CD4-positive, alpha-beta memory T cell (primary cell): ENCODE data around the gene PLCH2. TPM values are rescaled to one million over a fixed set of nuclear protein-coding genes. Genes with fewer than 3 reads are reported as not detected.

ENCODE experiments used
- CTCF ChIA-PET: fragments of 350-600 bp; sonication (Branson Sonifier 250); formaldehyde crosslinking; loops from one replicate; lab custom pipeline; 2021; ENCODE audit warnings: inconsistent platforms; ENCODE audit not compliant: partially characterized antibody; lab: Charles Lee
- POLR2A ChIA-PET: fragments of 350-600 bp; sonication (Branson Sonifier 250); formaldehyde crosslinking; loops from one replicate; lab custom pipeline; 2021; ENCODE audit not compliant: partially characterized antibody; lab: Charles Lee
- DNase-seq, 5 donors: peaks; one replicate each; pipeline versions ENCODE4 v3.0.0 to v3.0.0-alpha.2; 2020 to 2022; ENCODE audit warnings: mixed read lengths in 1 of 5
- H3K27ac ChIP-seq: one replicate; pipeline ENCODE4 v1.7.0; 2013; ENCODE audit warnings: low read depth, low read length
- H3K27me3 ChIP-seq: 2 replicates; pipeline ENCODE4 v1.7.0; 2013; ENCODE audit warnings: mild to moderate bottlenecking, low read length, moderate library complexity; ENCODE audit not compliant: insufficient read depth
- H3K36me3 ChIP-seq: 2 replicates; pipeline ENCODE4 v1.7.0; 2013; ENCODE audit warnings: mild to moderate bottlenecking, low read length, moderate library complexity; ENCODE audit not compliant: insufficient read depth
- H3K4me1 ChIP-seq: 2 replicates; pipeline ENCODE4 v1.7.0; 2013; ENCODE audit warnings: mild to moderate bottlenecking, low read length, moderate library complexity; ENCODE audit not compliant: insufficient read depth
- H3K4me3 ChIP-seq, 2 donors: one replicate each; pipeline ENCODE4 v1.7.0; 2013; ENCODE audit warnings: low read length in 2 of 2, mild to moderate bottlenecking in 1 of 2
- H3K9me3 ChIP-seq, 2 donors: one replicate each; pipeline ENCODE4 v1.7.0; 2013; ENCODE audit warnings: low read length in 2 of 2, control low read depth in 1 of 2; ENCODE audit not compliant: control insufficient read depth in 1 of 2
- H3K27ac Mint-ChIP-seq, 7 donors: one replicate each; pipeline ENCODE4 v1.8.0; 2020 to 2021; ENCODE audit warnings: mixed read lengths in 7 of 7, mild to moderate bottlenecking in 6 of 7, inconsistent platforms in 3 of 7, moderate library complexity in 3 of 7
- H3K27me3 Mint-ChIP-seq, 2 donors: one replicate each; pipeline ENCODE4 v1.8.0; 2020 to 2021; ENCODE audit warnings: mixed read lengths in 2 of 2
- H3K36me3 Mint-ChIP-seq, 2 donors: one replicate each; pipeline ENCODE4 v1.8.0; 2020 to 2021; ENCODE audit warnings: mixed read lengths in 2 of 2, inconsistent platforms in 1 of 2, mild to moderate bottlenecking in 1 of 2
- H3K4me1 Mint-ChIP-seq, 4 donors: one replicate each; pipeline ENCODE4 v1.8.0; 2020 to 2021; ENCODE audit warnings: mixed read lengths in 4 of 4, mild to moderate bottlenecking in 1 of 4
- H3K4me3 Mint-ChIP-seq, 8 donors: one replicate each; pipeline ENCODE4 v1.8.0; 2020 to 2021; ENCODE audit warnings: mixed read lengths in 8 of 8, mild to moderate bottlenecking in 7 of 8, moderate library complexity in 6 of 8, inconsistent platforms in 3 of 8
- H3K9me3 Mint-ChIP-seq, 8 donors: one replicate each; pipeline ENCODE4 v1.8.0; 2020 to 2021; ENCODE audit warnings: mixed read lengths in 8 of 8, mild to moderate bottlenecking in 5 of 8, inconsistent platforms in 3 of 8, moderate library complexity in 1 of 8
- intact Hi-C: fragments of 100-400 bp; cut with micrococcal nuclease; formaldehyde crosslinking; loops from one replicate; pipeline ENCODE4 v1.15.1; 2023
- polyA plus RNA-seq, 2 donors: library from polyadenylated mRNA; unstranded; fragments of 300-500 nt; fragmentation: Illumina TruSeq; gene quantifications; one replicate each; pipeline ENCODE4 v1.2.3, GENCODE V29; 2021
- total RNA-seq, 2 experiments: library from RNA; stranded (reverse); gene quantifications; one replicate each; pipeline ENCODE4 v1.2.3, GENCODE V29; 2021

The PLCH2 gene
- total and polyA plus RNA-seq, 4 experiments from 2014 or later: 2.0 to 31.6 (median 26.6) TPM; not detected in 1

GRCh38 chr1:2528966-2529783 lies 53.1 kb downstream of the PLCH2 start:
- CTCF ChIA-PET: interaction anchor here (1.5 kb wide), 1 partner anchor 19 kb away, joined by 5 read pairs; no protein-coding TSS in a partner anchor
- H3K27ac Mint-ChIP-seq: peak overlapping the region in 5 of 7 donors; percentile 23 to 81 (median 36)
- peaks cover 44% of the 10 kb centered on the region for H3K4me1 ChIP-seq

GRCh38 chr1:2529784-2530512 lies 53.9 kb downstream of the PLCH2 start, which contains the start of gene HES5:
Gene HES5 (minus strand): TSS chr1:2530263. CDS start chr1:2530164, 99 bp downstream.
- ChIA-PET CTCF (interaction anchor here (1.4 to 1.5 kb wide), 2 partner anchors 17 to 18 kb away, joined by 5 read pairs; no protein-coding TSS in a partner anchor), POLR2A (interaction anchor here (0.5 to 13.2 kb wide), 7 partner anchors 10 to 117 kb away, joined by 3 to 367 read pairs (median 4); partner anchors contain the start of gene TNFRSF14)
- Histone ChIP-seq H3K4me3 (no peak within 1 kb of the TSS), H3K4me1 (peaks cover 36% of the 10 kb centered on the region), H3K27me3 (peaks cover 17% of the 10 kb centered on the region), H3K36me3 (no peaks in the 10 kb centered on the region), H3K27ac (no peak within 1 kb of the TSS), H3K9me3 (no peaks in the 10 kb centered on the region)
- peaks cover 0 to 2% of the 10 kb centered on the region in 2 donors for H3K36me3 Mint-ChIP-seq
- intact Hi-C loops: loop anchor here (5.0 kb wide), 1 partner anchor 333 kb away; no protein-coding TSS in a partner anchor
- H3K27ac Mint-ChIP-seq: peak within 1 kb of the TSS in 4 of 7 donors; percentile 29 to 81 (median 52)
- H3K4me3 Mint-ChIP-seq: peak within 1 kb of the TSS; percentile 61 to 83 (median 76)
- no peaks in the 10 kb centered on the region for H3K9me3 Mint-ChIP-seq
- DNase-seq: peak in 2 of 5 donors; percentile 27 to 28
- peaks cover 6 to 34% (median 20%) of the 10 kb centered on the region in 4 donors for H3K4me1 Mint-ChIP-seq
- H3K27me3 Mint-ChIP-seq: peaks cover 11 to 18% of the 10 kb centered on the region in 2 donors

More at GRCh38 chr1:2528966-2529783, 53.1 kb downstream of the PLCH2 start:
- Mint-ChIP-seq H3K4me1 (peaks cover 12 to 42% (median 28%) of the 10 kb centered on the region in 4 donors), H3K36me3 (peaks cover 0 to 6% of the 10 kb centered on the region in 2 donors), H3K4me3 (peak overlapping the region; percentile 61 to 83 (median 76)), H3K9me3 (no peaks in the 10 kb centered on the region), H3K27me3 (peaks cover 10 to 18% of the 10 kb centered on the region in 2 donors)
- no peaks in the 10 kb centered on the region for H3K36me3 ChIP-seq
- H3K27me3 ChIP-seq: peaks cover 17% of the 10 kb centered on the region
- H3K27ac ChIP-seq: no peak overlapping the region
- intact Hi-C loops: loop anchor here (5.0 kb wide), 1 partner anchor 332 kb away; no protein-coding TSS in a partner anchor
- peak in 3 of 5 donors; percentile 30 to 67 (median 30) for DNase-seq
- no peak overlapping the region for H3K4me3 ChIP-seq
- POLR2A ChIA-PET: interaction anchor here (1.1 to 13.2 kb wide), 6 partner anchors 10 to 116 kb away, joined by 3 to 367 read pairs (median 5); partner anchors contain the start of gene TNFRSF14
- no peaks in the 10 kb centered on the region for H3K9me3 ChIP-seq

- intact Hi-C loops: no loop called here
- Histone ChIP-seq H3K36me3 (no peaks in the 10 kb centered on the region), H3K27me3 (peaks cover 17% of the 10 kb centered on the region), H3K9me3 (no peaks in the 10 kb centered on the region), H3K4me3 (no peak overlapping the region), H3K4me1 (peaks cover 28% of the 10 kb centered on the region), H3K27ac (no peak overlapping the region)
- H3K9me3 Mint-ChIP-seq: no peaks in the 10 kb centered on the region
- peaks cover 13 to 20% of the 10 kb centered on the region in 2 donors for H3K27me3 Mint-ChIP-seq
- peaks cover 3 to 29% (median 15%) of the 10 kb centered on the region in 4 donors for H3K4me1 Mint-ChIP-seq
- ChIA-PET POLR2A (interaction anchor here (0.8 to 13.2 kb wide), 2 partner anchors 14 to 54 kb away, joined by 4 to 367 read pairs; no protein-coding TSS in a partner anchor), CTCF (interaction anchor here (1.4 kb wide), 1 partner anchor 16 kb away, joined by 5 read pairs; no protein-coding TSS in a partner anchor)
- H3K27ac Mint-ChIP-seq: peak overlapping the region in 1 of 7 donors; percentile 76
- DNase-seq: no peak
- H3K36me3 Mint-ChIP-seq: peaks cover 0 to 2% of the 10 kb centered on the region in 2 donors
- H3K4me3 Mint-ChIP-seq: peak overlapping the region in 7 of 8 donors; percentile 28 to 73 (median 49)
Observed at GRCh38 chr1:2530513-2531361, 54.6 kb downstream of the PLCH2 start.

- Mint-ChIP-seq H3K27me3 (peaks cover 13 to 21% of the 10 kb centered on the region in 2 donors), H3K4me3 (no peak overlapping the region)
Observed at GRCh38 chr1:2532485-2533160, 56.5 kb downstream of the PLCH2 start.

GRCh38 chr1:2533365-2533764 lies 57.3 kb downstream of the PLCH2 start:
- Mint-ChIP-seq H3K27me3 (peaks cover 13 to 21% of the 10 kb centered on the region in 2 donors), H3K4me3 (no peak overlapping the region), H3K27ac (no peak overlapping the region), H3K4me1 (peaks cover 1 to 15% (median 9%) of the 10 kb centered on the region in 4 donors), H3K9me3 (no peaks in the 10 kb centered on the region), H3K36me3 (no peaks in the 10 kb centered on the region)
- Histone ChIP-seq H3K9me3 (no peaks in the 10 kb centered on the region), H3K4me1 (peaks cover 18% of the 10 kb centered on the region), H3K4me3 (no peak overlapping the region), H3K27me3 (peaks cover 17% of the 10 kb centered on the region), H3K27ac (no peak overlapping the region), H3K36me3 (no peaks in the 10 kb centered on the region)
- DNase-seq: no peak
- POLR2A ChIA-PET: interaction anchor here (13.2 kb wide), 1 partner anchor 12 kb away, joined by 367 read pairs; no protein-coding TSS in a partner anchor
- intact Hi-C loops: no loop called here
- CTCF ChIA-PET: interaction anchor here (1.8 kb wide), 1 partner anchor 14 kb away, joined by 6 read pairs; no protein-coding TSS in a partner anchor

More at GRCh38 chr1:2532485-2533160, 56.5 kb downstream of the PLCH2 start:
- H3K27ac ChIP-seq: no peak overlapping the region
- intact Hi-C loops: no loop called here
- H3K27ac Mint-ChIP-seq: no peak overlapping the region
- POLR2A ChIA-PET: interaction anchor here (0.9 to 13.2 kb wide), 2 partner anchors 9 to 12 kb away, joined by 3 to 367 read pairs; no protein-coding TSS in a partner anchor
- DNase-seq: no peak
- H3K4me1 ChIP-seq: peaks cover 18% of the 10 kb centered on the region
- no peaks in the 10 kb centered on the region for H3K36me3 ChIP-seq
- no peaks in the 10 kb centered on the region for H3K9me3 ChIP-seq
- CTCF ChIA-PET: interaction anchor here (1.8 kb wide), 1 partner anchor 15 kb away, joined by 6 read pairs; no protein-coding TSS in a partner anchor
- no peak overlapping the region for H3K4me3 ChIP-seq
- H3K9me3 Mint-ChIP-seq: no peaks in the 10 kb centered on the region
- H3K36me3 Mint-ChIP-seq: no peaks in the 10 kb centered on the region
- H3K27me3 ChIP-seq: peaks cover 17% of the 10 kb centered on the region
- H3K4me1 Mint-ChIP-seq: peaks cover 1 to 15% (median 9%) of the 10 kb centered on the region in 4 donors
